NCI-H2081 (cell line): ENCODE results near the gene CEP170B.

ENCODE experiments used
- DNase-seq, 2 experiments: peaks; one replicate each; lab custom pipeline; 2025; lab: John Stamatoyannopoulos, UW

Gene CEP170B

GRCh38 chr14:104868060-104868740 lies 3.1 kb downstream of the CEP170B start:
- no peak for DNase-seq

DNA sequence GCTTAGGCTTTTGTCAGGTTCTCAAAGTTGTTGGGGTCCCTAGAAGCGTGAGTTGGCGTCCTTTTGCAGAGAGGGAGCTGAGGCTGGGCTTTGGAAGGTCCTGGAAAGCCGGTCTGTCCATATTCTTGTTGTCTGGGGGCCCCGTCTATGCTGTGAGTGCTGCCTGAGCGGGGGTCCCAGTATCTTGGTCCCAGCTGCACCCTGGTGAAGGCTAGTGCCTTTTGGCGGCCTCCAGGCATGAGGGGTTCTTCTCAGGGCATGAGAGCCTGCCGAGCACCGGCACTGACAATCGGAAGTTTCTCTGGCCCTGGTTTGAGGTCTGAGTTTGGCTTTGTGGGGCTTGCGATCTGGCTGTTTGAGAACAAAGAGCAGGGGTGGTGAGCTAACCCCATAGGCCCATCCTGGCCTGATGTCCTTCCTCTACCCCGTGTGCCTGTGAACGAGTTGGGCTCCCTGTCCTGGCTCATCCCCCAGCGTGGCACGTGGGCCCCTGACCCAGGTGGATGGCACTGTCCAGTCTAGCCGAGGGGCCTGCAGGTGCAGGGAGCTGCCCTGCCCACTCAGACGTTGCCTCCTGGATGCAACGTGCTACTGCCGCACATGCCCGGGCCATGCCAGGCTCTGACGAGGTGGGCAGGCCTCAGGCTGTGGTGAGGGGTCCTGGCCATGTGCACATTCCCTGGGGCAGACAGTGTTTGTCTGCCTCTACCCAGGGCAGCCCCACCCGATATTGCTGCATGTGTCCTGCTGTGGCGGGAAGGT lies 3.9 kb downstream of the CEP170B start:
- DNase-seq: no peak

DNA sequence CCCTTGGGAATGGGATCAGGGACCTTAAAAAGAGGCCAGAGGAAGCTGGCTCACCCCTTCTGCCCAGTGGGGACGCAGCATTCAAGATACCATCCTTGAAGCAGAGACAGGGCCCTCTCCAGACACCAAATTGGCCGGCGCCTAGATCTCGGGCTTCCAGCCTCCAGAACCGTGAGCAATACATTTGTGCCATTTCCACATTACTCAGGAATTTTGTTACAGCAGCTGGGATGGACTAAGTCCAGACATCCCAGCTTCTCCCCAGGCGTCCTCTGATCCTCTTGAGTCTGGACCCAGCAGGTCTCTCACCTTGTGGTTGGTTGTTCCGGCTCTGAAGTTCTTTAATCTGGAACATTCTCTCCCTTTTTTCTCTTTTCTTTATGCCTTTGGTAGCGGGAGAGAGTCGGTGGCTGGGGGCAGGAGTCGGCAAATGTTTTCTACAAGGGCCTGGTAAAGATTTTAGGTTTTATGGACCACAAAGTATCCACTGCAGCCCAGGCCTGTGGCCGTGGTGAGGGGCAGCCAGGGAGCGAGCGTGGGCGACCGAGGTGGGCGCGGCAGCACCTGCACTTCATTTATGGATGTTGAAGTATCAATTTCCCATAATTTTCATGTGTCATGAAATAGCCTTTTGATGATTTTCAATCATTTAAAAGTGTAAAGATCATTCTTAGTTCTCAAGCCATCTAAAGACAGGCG lies 4.8 kb downstream of the CEP170B start:
- no peak for DNase-seq

- DNase-seq: no peak
Measured at GRCh38 chr14:104870368-104871144, 5.5 kb downstream of the CEP170B start.

GRCh38 chr14:104871145-104871655 lies 6.1 kb downstream of the CEP170B start:
- DNase-seq: no peak

GRCh38 chr14:104871656-104872468 lies 6.8 kb downstream of the CEP170B start:
- DNase-seq: no peak

DNA sequence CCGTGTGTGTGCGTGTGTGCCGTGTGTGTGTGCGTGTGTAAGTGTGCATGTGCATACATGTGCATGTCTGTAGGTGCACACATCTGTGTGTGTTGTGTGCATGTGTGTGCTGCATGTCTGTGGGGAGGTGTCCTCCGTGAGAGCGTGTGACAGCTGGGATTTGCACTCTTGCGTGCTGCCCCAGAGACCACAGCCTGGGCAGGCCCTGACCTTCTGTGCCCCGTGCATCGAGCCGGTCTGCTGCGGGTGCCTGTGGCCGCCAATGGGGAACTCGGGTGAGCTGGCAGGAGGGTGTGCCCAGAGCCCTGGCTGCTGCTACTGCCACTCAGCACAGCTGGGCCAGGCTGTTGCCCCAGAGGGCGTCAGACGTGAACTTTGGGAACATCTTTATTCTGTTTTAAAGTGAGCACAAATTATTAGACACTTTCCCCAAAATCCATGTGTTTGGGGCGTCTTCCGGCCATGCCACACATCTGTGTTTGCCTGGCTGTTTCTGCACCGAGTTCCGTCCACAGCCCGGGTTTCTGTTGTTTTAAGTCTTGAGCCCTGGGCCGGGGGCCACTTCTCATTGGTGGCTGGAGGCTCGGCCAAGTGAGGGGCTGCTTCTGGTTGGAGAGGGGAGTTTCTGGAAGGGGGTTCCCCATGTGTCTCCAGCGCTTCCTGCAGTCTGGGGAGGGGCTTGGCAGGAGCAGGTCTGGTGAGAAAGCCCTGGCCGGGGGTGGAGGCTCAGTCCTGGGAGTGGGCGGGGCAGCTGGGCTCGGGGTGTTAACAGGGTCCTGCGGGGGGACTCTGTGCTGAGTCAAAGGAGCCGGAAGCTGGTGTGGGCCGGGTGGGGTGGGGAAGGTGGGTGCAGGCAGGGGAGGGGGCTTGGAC lies 7.6 kb downstream of the CEP170B start:
- no peak for DNase-seq

DNA sequence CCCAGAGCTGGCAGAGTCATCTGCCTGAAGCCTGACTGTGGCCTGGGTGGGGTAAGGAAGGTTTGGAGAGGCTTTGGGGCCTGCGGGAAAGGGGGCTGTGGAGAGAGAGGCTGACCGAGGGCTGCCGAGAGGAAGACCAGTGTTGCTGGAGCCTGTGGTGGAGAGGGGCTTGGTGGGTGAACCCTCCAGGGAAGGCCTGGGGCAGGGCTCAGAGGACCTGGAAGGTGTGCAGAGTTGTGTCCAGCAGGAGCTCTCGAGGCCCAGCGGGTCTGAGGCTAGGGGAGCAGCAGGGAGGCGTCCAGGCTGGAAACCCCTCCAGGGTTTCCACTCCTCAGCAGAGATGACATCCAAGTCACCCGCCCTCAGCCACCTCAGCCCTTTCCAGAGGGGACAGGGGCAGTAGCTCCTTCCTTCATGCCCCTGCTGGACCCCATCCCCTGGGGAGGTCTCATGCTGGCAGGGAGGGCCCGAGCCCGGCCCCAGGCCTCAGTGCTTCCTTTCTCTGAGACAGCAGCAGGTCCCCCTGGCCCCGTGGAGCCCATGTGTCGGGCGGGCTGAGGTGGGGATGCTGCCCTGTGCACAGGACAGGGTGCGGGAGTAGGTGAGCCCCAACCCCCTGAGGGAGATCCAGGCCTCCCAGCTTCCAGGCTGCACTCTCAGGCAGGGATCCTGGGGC lies 8.4 kb downstream of the CEP170B start:
- DNase-seq: no peak

DNA sequence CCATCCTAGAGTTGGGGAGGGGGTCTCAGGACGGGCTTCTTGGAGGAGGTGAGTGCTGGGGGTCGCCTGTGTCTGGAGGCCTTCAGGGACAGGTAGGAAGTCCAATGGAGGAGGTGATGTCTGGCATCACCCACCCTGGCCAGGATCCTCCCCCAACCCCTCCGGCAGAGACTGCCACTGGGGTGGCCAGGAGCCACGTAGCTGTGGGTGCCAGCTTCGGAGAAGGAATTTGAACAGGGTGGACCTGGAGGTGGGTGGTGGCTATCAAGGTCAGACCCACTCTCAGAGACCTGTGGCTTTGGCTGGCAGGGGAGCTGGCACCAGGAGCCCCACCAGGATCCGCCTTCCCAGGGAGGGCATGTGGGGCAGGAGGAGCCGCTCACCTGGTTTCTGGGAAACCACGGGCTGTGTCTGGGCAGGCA lies 9.1 kb downstream of the CEP170B start:
- no peak for DNase-seq

DNA sequence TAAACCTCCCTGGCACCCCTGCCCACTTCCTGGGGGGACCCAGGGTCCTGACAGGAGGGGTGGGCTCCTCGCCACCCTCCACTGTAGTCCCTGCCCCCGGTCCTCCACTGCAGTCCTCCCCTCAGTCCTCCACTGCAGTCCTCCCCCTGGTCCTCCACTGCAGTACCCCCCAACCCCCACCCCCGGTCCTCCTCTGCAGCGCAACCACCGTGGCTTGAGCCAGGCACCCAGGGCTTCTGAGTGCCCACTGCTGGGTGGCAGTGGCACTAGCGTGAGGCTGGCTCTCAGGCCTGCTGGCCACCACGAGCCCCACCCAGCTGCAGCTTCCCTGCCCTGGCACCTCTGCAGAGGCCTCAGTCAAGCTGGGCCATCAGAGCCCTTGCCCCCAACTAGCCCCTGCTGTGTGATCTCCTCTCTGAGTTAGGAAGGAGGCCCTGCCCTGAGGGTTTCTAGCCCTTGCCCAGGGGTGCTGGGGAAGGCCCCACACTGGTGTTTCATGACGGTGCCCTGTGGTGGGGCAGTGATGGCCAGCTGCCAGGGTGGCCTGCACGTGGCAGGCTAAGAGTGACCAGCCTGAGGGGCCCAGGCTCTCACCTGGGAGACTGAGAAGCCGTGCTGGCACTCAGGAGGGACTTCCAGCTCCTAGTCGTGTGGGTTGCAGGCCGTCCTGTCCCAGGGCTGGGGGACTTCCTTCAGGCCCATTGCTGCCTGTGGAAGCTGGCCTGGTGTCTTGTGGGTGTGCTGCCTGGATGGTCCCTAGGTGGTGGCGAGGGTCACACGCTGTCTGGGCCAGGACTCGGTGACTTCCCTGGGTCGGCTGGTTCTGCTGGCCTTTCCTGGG lies 9.7 kb downstream of the CEP170B start:
- no peak for DNase-seq

GRCh38 chr14:104875412-104875751 lies 10.3 kb downstream of the CEP170B start:
- DNase-seq: no peak

GRCh38 chr14:104875811-104876210 lies 10.7 kb downstream of the CEP170B start:
- DNase-seq: no peak

DNA sequence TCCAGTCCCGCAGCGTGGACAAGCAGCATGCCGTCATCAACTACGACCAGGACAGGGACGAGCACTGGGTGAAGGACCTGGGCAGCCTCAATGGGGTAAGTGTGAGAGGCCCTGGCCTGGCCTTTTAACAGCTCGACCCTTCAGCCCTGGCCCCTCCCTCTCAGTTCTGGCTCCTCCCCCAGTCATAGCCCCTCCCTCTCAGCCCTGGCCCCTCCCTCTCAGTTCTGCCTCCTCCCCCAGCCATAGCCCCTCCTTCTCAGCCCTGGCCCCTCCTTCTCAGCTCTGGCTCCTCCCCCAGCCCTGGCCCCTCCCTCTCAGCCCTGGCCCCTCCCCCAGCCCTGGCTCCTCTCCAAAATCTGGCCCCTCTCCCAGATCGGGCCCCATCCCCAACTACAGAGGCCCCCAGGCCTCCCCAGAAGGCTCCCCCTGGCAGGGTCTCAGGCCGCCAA lies 11.2 kb downstream of the CEP170B start:
- DNase-seq: no peak

DNA sequence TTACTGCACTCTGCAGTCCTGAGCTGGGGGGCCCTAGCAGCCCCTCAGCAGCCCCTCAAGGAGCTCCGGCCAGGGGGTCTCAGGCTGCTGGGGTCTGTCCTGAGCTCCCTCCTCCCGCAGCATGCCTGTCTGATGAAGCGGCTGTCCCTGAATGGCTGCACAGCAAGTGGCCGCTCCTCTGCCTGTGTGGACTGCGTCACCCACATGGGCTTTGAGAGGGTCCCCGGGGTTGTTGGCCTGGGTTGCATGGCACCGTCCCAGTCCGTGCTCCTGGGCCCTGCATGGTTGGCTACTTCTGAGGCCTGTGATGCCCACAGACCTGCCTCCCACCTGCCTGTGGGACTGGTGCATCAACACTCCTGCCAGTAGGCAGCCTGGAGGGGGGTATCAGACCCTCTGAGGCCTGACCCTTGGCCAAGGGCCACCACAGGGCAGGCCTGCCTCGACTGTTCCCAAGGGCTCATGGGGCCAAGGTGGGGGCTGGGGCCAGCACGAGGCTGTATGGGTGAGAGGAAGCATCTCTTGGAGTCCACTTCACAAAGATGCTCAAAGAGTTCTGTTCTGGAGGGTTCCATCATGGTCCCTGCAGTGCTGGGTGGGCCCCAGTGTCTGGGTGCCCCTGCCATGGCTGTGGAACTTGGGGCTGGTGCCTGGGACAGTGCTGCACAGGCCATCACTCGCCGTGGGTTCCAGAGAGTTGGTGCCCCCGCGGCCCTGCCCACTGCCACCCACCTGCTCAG lies 12.2 kb downstream of the CEP170B start:
- no peak for DNase-seq

GRCh38 chr14:104877806-104878550 lies 12.9 kb downstream of the CEP170B start:
- no peak for DNase-seq

- peak in 1 of 2 experiments; percentile 21 for DNase-seq
Measured at GRCh38 chr14:104878582-104878981, 13.5 kb downstream of the CEP170B start.
